AG09309 (cell line): Measurements from ENCODE around the gene PNO1.

ENCODE experiments used
- DNase-seq: peaks from one replicate; pipeline ENCODE4 v3.0.0-alpha.2; 2010; ENCODE audit warnings: low read depth
- H3K4me3 ChIP-seq: 2 replicates; pipeline ENCODE4 v1.5.1; 2011; ENCODE audit warnings: mild to moderate bottlenecking, low read depth, low read length, moderate library complexity; ENCODE audit not compliant: control insufficient read depth
- CTCF ChIP-seq: IDR thresholded peaks from 2 replicates; pipeline ENCODE4 v1.5.1; 2011; ENCODE audit warnings: mild to moderate bottlenecking, low read depth, low read length, inconsistent platforms; ENCODE audit not compliant: insufficient read depth, control insufficient read depth; ENCODE audit errors: missing control alignments

Gene PNO1

GRCh38 chr2:68189991-68190784, 32.5 kb downstream of the PNO1 start:
- no peak for TF ChIP-seq CTCF
- DNase-seq = no peak
- no peak overlapping the region for H3K4me3 ChIP-seq

- H3K4me3 ChIP-seq = no peak overlapping the region
- DNase-seq = peak; percentile 52
- TF ChIP-seq CTCF = no peak
Measured at GRCh38 chr2:68190991-68191731, 33.5 kb downstream of the PNO1 start.

- TF ChIP-seq CTCF = no peak
- DNase-seq = no peak
- H3K4me3 ChIP-seq = no peak overlapping the region
Measured at GRCh38 chr2:68193144-68193543, 35.5 kb downstream of the PNO1 start.

- DNase-seq = no peak
- TF ChIP-seq CTCF = no peak
- H3K4me3 ChIP-seq = no peak overlapping the region; the same call in 1 of the 2 replicates
Measured at GRCh38 chr2:68193787-68194372, 36.2 kb downstream of the PNO1 start.

- no peak overlapping the region for H3K4me3 ChIP-seq
- no peak for DNase-seq
- TF ChIP-seq CTCF = no peak
Measured at GRCh38 chr2:68195096-68195495, 37.4 kb downstream of the PNO1 start.

- H3K4me3 ChIP-seq = no peak overlapping the region
- TF ChIP-seq CTCF = peak; percentile 40
- no peak for DNase-seq
Measured at GRCh38 chr2:68196120-68196716, 38.5 kb downstream of the PNO1 start.
